H9 (cell line): ENCODE data around the gene SEMA3E. TPM values are rescaled to one million over a fixed set of nuclear protein-coding genes. Genes with fewer than 3 reads are reported as not detected.

Experiments
- DNase-seq: peaks from one replicate; pipeline ENCODE4 v3.0.0-alpha.2; 2017
- H2AFZ ChIP-seq: one replicate; pipeline ENCODE4 v1.6.1; 2013; ENCODE audit warnings: mild to moderate bottlenecking, low read length, control low read depth, moderate library complexity
- H2AK5ac ChIP-seq: 2 replicates; pipeline ENCODE4 v1.6.1; 2013; ENCODE audit warnings: low read length, control low read depth, mixed read lengths; ENCODE audit not compliant: insufficient read length
- H2BK120ac ChIP-seq: one replicate; pipeline ENCODE4 v1.6.1; 2013; ENCODE audit warnings: low read depth, mild to moderate bottlenecking, low read length, control low read depth, inconsistent platforms; ENCODE audit not compliant: poor library complexity, severe bottlenecking
- H2BK12ac ChIP-seq: 2 replicates; pipeline ENCODE4 v1.6.1; 2013; ENCODE audit warnings: low read length, control low read depth, mixed read lengths, low read depth; ENCODE audit not compliant: insufficient read length
- H2BK15ac ChIP-seq: 2 replicates; pipeline ENCODE4 v1.6.1; 2013; ENCODE audit warnings: low read depth, low read length, control low read depth
- H2BK20ac ChIP-seq: one replicate; pipeline ENCODE4 v1.6.1; 2013; ENCODE audit warnings: low read depth, mild to moderate bottlenecking, low read length, control low read depth, inconsistent platforms; ENCODE audit not compliant: poor library complexity, severe bottlenecking
- H2BK5ac ChIP-seq: 2 replicates; pipeline ENCODE4 v1.6.1; 2013; ENCODE audit warnings: low read length, control low read depth, mixed read lengths; ENCODE audit not compliant: insufficient read length
- H3K14ac ChIP-seq: 2 replicates; pipeline ENCODE4 v1.6.1; 2013; ENCODE audit warnings: low read length, control low read depth; ENCODE audit not compliant: insufficient read depth
- H3K18ac ChIP-seq: 2 replicates; pipeline ENCODE4 v1.6.1; 2013; ENCODE audit warnings: low read depth, mild to moderate bottlenecking, mixed read lengths, low read length, control low read depth; ENCODE audit not compliant: insufficient read length
- H3K23ac ChIP-seq: 2 replicates; pipeline ENCODE4 v1.6.1; 2013; ENCODE audit warnings: low read length, control low read depth, mixed read lengths, low read depth; ENCODE audit not compliant: insufficient read length
- H3K23me2 ChIP-seq: 2 replicates; pipeline ENCODE4 v1.6.1; 2013; ENCODE audit warnings: low read depth, mild to moderate bottlenecking, mixed read lengths, low read length, control low read depth; ENCODE audit not compliant: insufficient read length, poor library complexity, severe bottlenecking
- H3K27ac ChIP-seq: 2 replicates; pipeline ENCODE4 v1.5.1; 2013; ENCODE audit warnings: low read length, control low read depth, mixed read lengths, low read depth; ENCODE audit not compliant: insufficient read length
- H3K27me3 ChIP-seq: 2 replicates; pipeline ENCODE4 v1.6.1; 2013; ENCODE audit warnings: low read length, control low read depth, inconsistent platforms; ENCODE audit not compliant: insufficient read depth
- H3K4ac ChIP-seq: 2 replicates; pipeline ENCODE4 v1.6.1; 2013; ENCODE audit warnings: low read depth, mild to moderate bottlenecking, control low read depth, inconsistent platforms, low read length, moderate library complexity
- H3K4me1 ChIP-seq: 2 replicates; pipeline ENCODE4 v1.6.1; 2013; ENCODE audit warnings: low read length, control low read depth, inconsistent platforms; ENCODE audit not compliant: insufficient read depth
- H3K4me2 ChIP-seq: 2 replicates; pipeline ENCODE4 v1.6.1; 2013; ENCODE audit warnings: low read length, control low read depth, mixed read lengths; ENCODE audit not compliant: insufficient read length, insufficient read depth
- H3K56ac ChIP-seq: 2 replicates; pipeline ENCODE4 v1.6.1; 2013; ENCODE audit warnings: low read depth, mild to moderate bottlenecking, mixed read lengths, low read length, control low read depth; ENCODE audit not compliant: insufficient read length
- H3K79me1 ChIP-seq: 2 replicates; pipeline ENCODE4 v1.6.1; 2013; ENCODE audit warnings: low read depth, mild to moderate bottlenecking, moderate library complexity, low read length, control low read depth, inconsistent platforms; ENCODE audit not compliant: insufficient read depth, poor library complexity, severe bottlenecking
- H3K79me2 ChIP-seq: 2 replicates; pipeline ENCODE4 v1.6.1; 2013; ENCODE audit warnings: low read length, control low read depth, inconsistent platforms; ENCODE audit not compliant: insufficient read depth
- H3K9ac ChIP-seq: 2 replicates; pipeline ENCODE4 v1.6.1; 2013; ENCODE audit warnings: low read length, control low read depth, mixed read lengths; ENCODE audit not compliant: insufficient read length; ENCODE audit errors: extremely low read depth
- H3K9me3 ChIP-seq: one replicate; pipeline ENCODE4 v1.6.1; 2013; ENCODE audit warnings: low read depth, low read length, inconsistent platforms; ENCODE audit not compliant: control insufficient read depth
- H3T11ph ChIP-seq: one replicate; pipeline ENCODE4 v1.6.1; 2013; ENCODE audit warnings: mild to moderate bottlenecking, low read length, control low read depth, inconsistent platforms
- H4K20me1 ChIP-seq: one replicate; pipeline ENCODE4 v1.6.1; 2013; ENCODE audit not compliant: control insufficient read depth, insufficient read length, insufficient read depth
- H4K5ac ChIP-seq: 2 replicates; pipeline ENCODE4 v1.6.1; 2013; ENCODE audit warnings: low read depth, mild to moderate bottlenecking, mixed read lengths, low read length, control low read depth; ENCODE audit not compliant: insufficient read length
- H4K8ac ChIP-seq: replicated peaks from 2 replicates; pipeline ENCODE4 v1.6.1; 2013; ENCODE audit warnings: low read length, control low read depth, mixed read lengths, low read depth; ENCODE audit not compliant: insufficient read length
- H4K91ac ChIP-seq: 2 replicates; pipeline ENCODE4 v1.6.1; 2013; ENCODE audit warnings: low read depth, mild to moderate bottlenecking, moderate library complexity, mixed read lengths, low read length, control low read depth; ENCODE audit not compliant: insufficient read length
- H3K27ac Mint-ChIP-seq, 3 experiments: 2 replicates in 2 of 3; 3 replicates in 1 of 3; pipeline ENCODE4 v1.8.0; 2020 to 2021; ENCODE audit warnings: mixed read lengths in 3 of 3, mild to moderate bottlenecking in 1 of 3, moderate library complexity in 1 of 3
- H3K27me3 Mint-ChIP-seq: 2 replicates; pipeline ENCODE4 v1.8.0; 2021; ENCODE audit warnings: low read depth, mild to moderate bottlenecking, moderate library complexity, mixed read lengths
- H3K36me3 Mint-ChIP-seq, 3 experiments: 2 replicates in 2 of 3; 3 replicates in 1 of 3; pipeline ENCODE4 v1.8.0; 2020 to 2021; ENCODE audit warnings: low read depth in 3 of 3, mixed read lengths in 3 of 3; ENCODE audit not compliant: insufficient read depth in 1 of 3
- H3K4me1 Mint-ChIP-seq, 2 experiments: 2 replicates each; pipeline ENCODE4 v1.8.0; 2020; ENCODE audit warnings: mixed read lengths in 2 of 2
- H3K4me3 Mint-ChIP-seq, 2 experiments: 2 replicates in 1 of 2; 3 replicates in 1 of 2; pipeline ENCODE4 v1.8.0; 2020 to 2021; ENCODE audit warnings: mild to moderate bottlenecking in 2 of 2, mixed read lengths in 2 of 2, moderate library complexity in 1 of 2
- H3K9me3 Mint-ChIP-seq, 2 experiments: 2 replicates in 1 of 2; 3 replicates in 1 of 2; pipeline ENCODE4 v1.8.0; 2020; ENCODE audit warnings: mild to moderate bottlenecking in 2 of 2, mixed read lengths in 2 of 2, moderate library complexity in 1 of 2
- CTCF ChIP-seq: fragments of 200-600 bp; sonication (generic); conservative IDR thresholded peaks from 3 replicates; pipeline ENCODE4 v1.8.0; 2021; ENCODE audit warnings: antibody characterized with exemption, mild to moderate bottlenecking
- WGBS: extraction: QIAGEN DNeasy Blood & Tissue Kit; methylation state at CpG from one replicate; pipeline ENCODE4 v1.1.7; 2013; ENCODE audit warnings: missing lambda C conversion rate, low lambda C conversion rate, mixed read lengths; ENCODE audit not compliant: insufficient read length; ENCODE audit errors: extremely low coverage; 5-methylcytosine and 5-hydroxymethylcytosine counted together
- total RNA-seq: library from RNA; stranded (reverse); gene quantifications from 2 replicates; pipeline ENCODE4 v1.2.1, GENCODE V29; 2021

Gene SEMA3E
- total RNA-seq, 1 experiment from 2014 or later = 0.39 TPM

- peaks cover 51 to 58% of the 10 kb centered on the region in 2 experiments for H3K4me1 Mint-ChIP-seq
- Histone ChIP-seq H2AFZ (no peak overlapping the region), H4K91ac (no peak overlapping the region), H3T11ph (no peak overlapping the region), H3K23me2 (no peaks in the 10 kb centered on the region), H3K4ac (no peak overlapping the region), H3K14ac (no peak overlapping the region), H3K9ac (no peak overlapping the region), H2BK20ac (no peak overlapping the region), H3K18ac (no peak overlapping the region), H4K5ac (no peak overlapping the region), H4K20me1 (no peaks in the 10 kb centered on the region), H3K4me2 (no peak overlapping the region), H2AK5ac (no peak overlapping the region), H2BK5ac (no peak overlapping the region), H3K23ac (no peak overlapping the region), H4K8ac (no peak overlapping the region), H2BK120ac (no peak overlapping the region), H2BK15ac (no peak overlapping the region), H3K9me3 (no peaks in the 10 kb centered on the region), H3K27me3 (no peaks in the 10 kb centered on the region), H3K79me2 (no peaks in the 10 kb centered on the region), H2BK12ac (no peak overlapping the region), H3K79me1 (no peaks in the 10 kb centered on the region), H3K56ac (no peak overlapping the region), H3K27ac (no peak overlapping the region), H3K4me1 (peaks cover 16% of the 10 kb centered on the region; the same call in 1 of the 2 replicates)
- no peaks in the 10 kb centered on the region for H3K36me3 Mint-ChIP-seq
- H3K27ac Mint-ChIP-seq = peak overlapping the region; percentile 30 to 96 (median 65); a peak in 5 of 7 replicates
- TF ChIP-seq CTCF = no peak
- DNase-seq = no peak
- H3K27me3 Mint-ChIP-seq = no peaks in the 10 kb centered on the region
- no peaks in the 10 kb centered on the region for H3K9me3 Mint-ChIP-seq
- WGBS = no CpG with 5 or more reads among the region's 4 CpGs
- H3K4me3 Mint-ChIP-seq = no peak overlapping the region
Observed at GRCh38 chr7:83451501-83452045, 197.4 kb downstream of the SEMA3E start.
